Progenitor cell of endocrine pancreas (in vitro differentiated cells): Measurements from ENCODE around the gene CLASP1. TPM values are rescaled to one million over a fixed set of nuclear protein-coding genes. Genes with fewer than 3 reads are reported as not detected.

Experiments
- DNase-seq: peaks from one replicate; pipeline ENCODE4 v3.0.0; 2021; ENCODE audit warnings: low spot score; ENCODE audit not compliant: unreplicated experiment
- H3K27ac Mint-ChIP-seq: 2 replicates; pipeline ENCODE4 v1.8.0; 2021; ENCODE audit warnings: mild to moderate bottlenecking, moderate library complexity, mixed read lengths
- H3K27me3 Mint-ChIP-seq: 2 replicates; pipeline ENCODE4 v1.8.0; 2021; ENCODE audit warnings: mixed read lengths
- H3K36me3 Mint-ChIP-seq: 2 replicates; pipeline ENCODE4 v1.8.0; 2022; ENCODE audit warnings: mixed read lengths; ENCODE audit not compliant: insufficient read depth
- H3K4me1 Mint-ChIP-seq: 2 replicates; pipeline ENCODE4 v1.8.0; 2021; ENCODE audit warnings: low read depth, mixed read lengths
- H3K4me3 Mint-ChIP-seq: 2 replicates; pipeline ENCODE4 v1.8.0; 2021; ENCODE audit warnings: low read depth, mild to moderate bottlenecking, moderate library complexity, mixed read lengths
- H3K9me3 Mint-ChIP-seq: 2 replicates; pipeline ENCODE4 v1.8.0; 2021; ENCODE audit warnings: low read depth, mixed read lengths
- CTCF ChIP-seq: fragments of 200-600 bp; sonication (generic); IDR thresholded peaks from one replicate; pipeline ENCODE4 v1.5.0; 2021; ENCODE audit warnings: antibody characterized with exemption, mild to moderate bottlenecking; ENCODE audit not compliant: unreplicated experiment
- total RNA-seq: library from RNA; stranded (reverse); gene quantifications from 2 replicates; pipeline ENCODE4 v1.2.1, GENCODE V29; 2021

The CLASP1 gene
- total RNA-seq, 1 donor from 2014 or later = 102 TPM

GRCh38 chr2:121504316-121504715 lies 144.9 kb downstream of the CLASP1 start:
- Mint-ChIP-seq H3K9me3 (peaks cover 30% of the 10 kb centered on the region), H3K4me1 (peaks cover 15% of the 10 kb centered on the region), H3K4me3 (no peak overlapping the region), H3K27me3 (no peaks in the 10 kb centered on the region), H3K27ac (no peak overlapping the region), H3K36me3 (peaks cover 56% of the 10 kb centered on the region)
- no peak for TF ChIP-seq CTCF
- DNase-seq = no peak

- Mint-ChIP-seq H3K27me3 (no peaks in the 10 kb centered on the region), H3K27ac (peak overlapping the region; percentile 32), H3K9me3 (peaks cover 30% of the 10 kb centered on the region), H3K36me3 (peaks cover 59% of the 10 kb centered on the region), H3K4me3 (no peak overlapping the region), H3K4me1 (peaks cover 15% of the 10 kb centered on the region)
- DNase-seq = no peak
- TF ChIP-seq CTCF = no peak
Measured at GRCh38 chr2:121502781-121503180, 146.5 kb downstream of the CLASP1 start.

GRCh38 chr2:121502246-121502645 lies 147.0 kb downstream of the CLASP1 start:
- DNase-seq = no peak
- H3K36me3 Mint-ChIP-seq = peaks cover 56% of the 10 kb centered on the region
- H3K27me3 Mint-ChIP-seq = no peaks in the 10 kb centered on the region
- H3K4me3 Mint-ChIP-seq = no peak overlapping the region
- peaks cover 27% of the 10 kb centered on the region for H3K9me3 Mint-ChIP-seq
- no peak overlapping the region for H3K27ac Mint-ChIP-seq
- peaks cover 15% of the 10 kb centered on the region for H3K4me1 Mint-ChIP-seq
- no peak for TF ChIP-seq CTCF

GRCh38 chr2:121501554-121501953 lies 147.7 kb downstream of the CLASP1 start:
- DNase-seq = no peak
- Mint-ChIP-seq H3K27ac (no peak overlapping the region), H3K9me3 (peaks cover 20% of the 10 kb centered on the region), H3K36me3 (peaks cover 53% of the 10 kb centered on the region), H3K4me3 (no peak overlapping the region), H3K4me1 (peaks cover 8% of the 10 kb centered on the region), H3K27me3 (no peaks in the 10 kb centered on the region)
- TF ChIP-seq CTCF = no peak

- no peak for TF ChIP-seq CTCF
- H3K27me3 Mint-ChIP-seq = no peaks in the 10 kb centered on the region
- H3K36me3 Mint-ChIP-seq = peaks cover 50% of the 10 kb centered on the region
- H3K9me3 Mint-ChIP-seq = peaks cover 17% of the 10 kb centered on the region
- H3K27ac Mint-ChIP-seq = no peak overlapping the region
- peaks cover 5% of the 10 kb centered on the region for H3K4me1 Mint-ChIP-seq
- no peak for DNase-seq
- H3K4me3 Mint-ChIP-seq = no peak overlapping the region
Measured at GRCh38 chr2:121501031-121501430, 148.2 kb downstream of the CLASP1 start.
